HG03196 (cell line): Measurements from ENCODE around the gene MS4A10.
"Not testable (repeated sequence)": the region's sequence is repeated elsewhere in the genome, so short reads cannot be mapped to it uniquely, and the experiment has no call there.

Source experiments
- ATAC-seq: cut with Tn5 transposase; IDR thresholded peaks from one replicate; pipeline ENCODE4 v1.9.1; 2021; ENCODE audit not compliant: unreplicated experiment

MS4A10 gene

GRCh38 chr11:60785136-60785535 lies at the start of gene MS4A10:
Gene MS4A10 (plus strand): TSS chr11:60785333. CDS start chr11:60790336, 5,003 bp downstream.
- ATAC-seq: no peak

- ATAC-seq: no peak
Measured at GRCh38 chr11:60739114-60739513, 46.0 kb upstream of the MS4A10 start.

- no peak for ATAC-seq
Measured at GRCh38 chr11:60740573-60740972, 44.6 kb upstream of the MS4A10 start.

- ATAC-seq: no peak
Measured at GRCh38 chr11:60741421-60741820, 43.7 kb upstream of the MS4A10 start.

- ATAC-seq: no peak
Measured at GRCh38 chr11:60743058-60743457, 42.1 kb upstream of the MS4A10 start.

GRCh38 chr11:60744114-60744513 lies 41.0 kb upstream of the MS4A10 start:
- no peak for ATAC-seq

- ATAC-seq: no peak
Measured at GRCh38 chr11:60747359-60747873, 37.7 kb upstream of the MS4A10 start.

- ATAC-seq: no peak
Measured at GRCh38 chr11:60748225-60748624, 36.9 kb upstream of the MS4A10 start.

GRCh38 chr11:60748821-60749220 lies 36.3 kb upstream of the MS4A10 start:
- no peak for ATAC-seq

- no peak for ATAC-seq
Measured at GRCh38 chr11:60750911-60751310, 34.2 kb upstream of the MS4A10 start.

GRCh38 chr11:60753309-60753708 lies 31.8 kb upstream of the MS4A10 start:
- no peak for ATAC-seq

- no peak for ATAC-seq
Measured at GRCh38 chr11:60754887-60755286, 30.2 kb upstream of the MS4A10 start.

GRCh38 chr11:60756307-60757032 lies 28.7 kb upstream of the MS4A10 start, which contains the start of gene MS4A15:
Gene MS4A15 (plus strand): TSS chr11:60756867. CDS start chr11:60763734, 6,867 bp downstream.
- no peak for ATAC-seq

- no peak for ATAC-seq
Measured at GRCh38 chr11:60757231-60757800, 27.8 kb upstream of the MS4A10 start.

GRCh38 chr11:60758671-60759070 lies 26.5 kb upstream of the MS4A10 start:
- not testable (repeated sequence) for ATAC-seq

- not testable (repeated sequence) for ATAC-seq
Measured at GRCh38 chr11:60759438-60760225, 25.5 kb upstream of the MS4A10 start.

GRCh38 chr11:60761436-60762190 lies 23.5 kb upstream of the MS4A10 start:
- ATAC-seq: no peak

GRCh38 chr11:60762851-60763691 lies 22.1 kb upstream of the MS4A10 start:
- peak; percentile 60 for ATAC-seq

GRCh38 chr11:60763692-60764369 lies 21.3 kb upstream of the MS4A10 start:
- peak; percentile 31 for ATAC-seq
